Measurements from ENCODE around the gene SSBP2. TPM values are rescaled to one million over a fixed set of nuclear protein-coding genes. Genes with fewer than 3 reads are reported as not detected.

The SSBP2 gene
- total RNA-seq, 6 donors from 2014 or later = 23.0 to 110 (median 32.9) TPM

DNA sequence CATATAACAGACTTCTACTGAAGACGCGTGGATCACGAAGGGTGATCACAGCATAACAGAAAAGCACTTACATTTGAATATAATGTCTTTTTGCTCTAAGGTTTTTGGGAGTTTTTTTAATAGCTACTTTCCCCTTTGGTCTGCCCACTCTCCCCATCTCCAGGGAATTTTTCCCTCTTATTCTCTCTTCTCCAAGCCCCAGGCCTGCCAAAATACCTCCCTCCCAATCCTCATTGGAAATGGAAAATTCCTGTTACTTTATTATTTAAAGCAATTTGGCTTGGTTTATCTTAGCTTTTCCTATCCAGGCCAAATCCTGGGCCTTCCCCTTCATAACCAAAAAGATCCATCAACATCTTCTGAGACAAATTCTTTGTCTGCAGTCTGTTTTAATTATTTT, 22.3 kb upstream of the SSBP2 start:
- no peak for TF ChIP-seq POLR2A (IDR thresholded peaks at IDR 0.05)
- no peak for TF ChIP-seq EP300 (IDR thresholded peaks at IDR 0.05)
- TF ChIP-seq POLR2AphosphoS5 (IDR thresholded peaks at IDR 0.05) = no peak
- TF ChIP-seq, protein P1, sequence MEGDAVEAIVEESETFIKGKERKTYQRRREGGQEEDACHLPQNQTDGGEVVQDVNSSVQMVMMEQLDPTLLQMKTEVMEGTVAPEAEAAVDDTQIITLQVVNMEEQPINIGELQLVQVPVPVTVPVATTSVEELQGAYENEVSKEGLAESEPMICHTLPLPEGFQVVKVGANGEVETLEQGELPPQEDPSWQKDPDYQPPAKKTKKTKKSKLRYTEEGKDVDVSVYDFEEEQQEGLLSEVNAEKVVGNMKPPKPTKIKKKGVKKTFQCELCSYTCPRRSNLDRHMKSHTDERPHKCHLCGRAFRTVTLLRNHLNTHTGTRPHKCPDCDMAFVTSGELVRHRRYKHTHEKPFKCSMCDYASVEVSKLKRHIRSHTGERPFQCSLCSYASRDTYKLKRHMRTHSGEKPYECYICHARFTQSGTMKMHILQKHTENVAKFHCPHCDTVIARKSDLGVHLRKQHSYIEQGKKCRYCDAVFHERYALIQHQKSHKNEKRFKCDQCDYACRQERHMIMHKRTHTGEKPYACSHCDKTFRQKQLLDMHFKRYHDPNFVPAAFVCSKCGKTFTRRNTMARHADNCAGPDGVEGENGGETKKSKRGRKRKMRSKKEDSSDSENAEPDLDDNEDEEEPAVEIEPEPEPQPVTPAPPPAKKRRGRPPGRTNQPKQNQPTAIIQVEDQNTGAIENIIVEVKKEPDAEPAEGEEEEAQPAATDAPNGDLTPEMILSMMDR (IDR thresholded peaks at IDR 0.05) = no peak

DNA sequence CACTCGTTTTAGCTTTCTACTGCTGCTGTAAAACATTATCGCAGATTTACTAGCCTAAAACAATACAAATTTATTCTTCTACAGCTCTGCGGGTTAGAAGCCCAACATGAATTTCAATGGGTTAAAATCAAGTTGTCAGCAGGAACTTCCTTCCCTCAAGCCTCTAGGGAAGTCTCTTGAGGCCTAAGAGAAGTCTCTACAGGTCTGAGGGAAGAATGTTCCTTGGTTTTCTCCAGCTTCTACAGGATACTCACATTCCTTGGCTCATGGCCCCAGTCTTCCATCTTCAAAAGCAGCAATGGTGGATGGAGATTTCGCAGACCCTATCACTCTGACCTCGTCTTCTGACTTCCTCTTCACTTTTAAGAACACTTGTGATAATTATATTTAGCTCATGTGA, 21.6 kb upstream of the SSBP2 start:
- TF ChIP-seq, protein P1 (IDR thresholded peaks at IDR 0.05) = no peak
- no peak for TF ChIP-seq EP300 (IDR thresholded peaks at IDR 0.05)
- TF ChIP-seq POLR2A (IDR thresholded peaks at IDR 0.05) = no peak
- TF ChIP-seq POLR2AphosphoS5 (IDR thresholded peaks at IDR 0.05) = no peak
- no peak for DNase-seq
- Histone ChIP-seq H3K36me3 (no peaks in the 10 kb centered on the region), H3K27ac (no peak overlapping the region), H3K4me1 (peaks cover 0 to under 1% (median 0%) of the 10 kb centered on the region in 4 donors), H3K9me3 (no peaks in the 10 kb centered on the region), H3K4me3 (no peak overlapping the region), H3K27me3 (no peaks in the 10 kb centered on the region)
- 84 to 94% methylated on average over 5 of the region's 5 CpGs for WGBS, 2 donors
- ATAC-seq (ENCODE audit: low FRiP score in 2 of 2) = no peak

More for the DNA sequence above, 22.3 kb upstream of the SSBP2 start:
- WGBS, 2 donors = 92 to 97% methylated on average over 3 of the region's 3 CpGs
- Histone ChIP-seq H3K4me1 (peaks cover 0 to 7% (median 3%) of the 10 kb centered on the region in 4 donors), H3K9me3 (no peaks in the 10 kb centered on the region), H3K27ac (no peak overlapping the region), H3K36me3 (no peaks in the 10 kb centered on the region), H3K27me3 (no peaks in the 10 kb centered on the region), H3K4me3 (no peak overlapping the region)
- ATAC-seq (ENCODE audit: low FRiP score in 2 of 2) (no peak), DNase-seq (no peak)

DNA sequence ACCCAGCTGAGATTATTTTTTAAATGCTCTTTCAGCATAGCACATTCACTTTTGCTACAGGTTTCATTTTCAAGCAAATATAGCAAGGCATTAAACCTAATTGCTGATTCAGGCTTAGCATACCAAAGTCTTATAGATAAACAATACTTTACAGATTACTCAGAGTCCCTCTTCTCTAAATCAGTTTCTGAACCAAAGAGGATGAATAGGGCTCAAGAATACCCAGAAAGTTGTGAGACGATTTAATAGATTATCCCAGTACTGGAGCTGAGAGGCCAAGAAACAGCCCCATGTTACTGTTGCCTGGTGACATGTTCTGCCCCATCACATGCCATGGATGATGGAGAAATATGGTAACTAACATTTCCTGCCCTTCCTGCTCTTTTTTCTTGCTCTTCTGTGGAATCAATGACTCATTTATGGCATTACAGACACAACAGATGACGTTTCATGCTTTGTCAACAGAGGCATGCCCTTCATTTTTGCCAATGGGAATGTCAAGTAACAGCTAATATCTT, 18.1 kb upstream of the SSBP2 start:
- WGBS, 2 donors = 79 to 81% methylated on average over 2 of the region's 2 CpGs
- H3K27ac ChIP-seq = no peak overlapping the region
- H3K4me1 ChIP-seq = no peaks in the 10 kb centered on the region
- TF ChIP-seq POLR2AphosphoS5 (IDR thresholded peaks at IDR 0.05) = no peak
- TF ChIP-seq POLR2A (IDR thresholded peaks at IDR 0.05) = no peak
- TF ChIP-seq, protein P1 (IDR thresholded peaks at IDR 0.05) = no peak
- no peak for TF ChIP-seq EP300 (IDR thresholded peaks at IDR 0.05)
- DNase-seq (no peak), ATAC-seq (ENCODE audit: low FRiP score in 2 of 2) (no peak)
- H3K4me3 ChIP-seq = no peak overlapping the region
- H3K36me3 ChIP-seq = no peaks in the 10 kb centered on the region
- H3K9me3 ChIP-seq = no peaks in the 10 kb centered on the region
- no peaks in the 10 kb centered on the region for H3K27me3 ChIP-seq

DNA sequence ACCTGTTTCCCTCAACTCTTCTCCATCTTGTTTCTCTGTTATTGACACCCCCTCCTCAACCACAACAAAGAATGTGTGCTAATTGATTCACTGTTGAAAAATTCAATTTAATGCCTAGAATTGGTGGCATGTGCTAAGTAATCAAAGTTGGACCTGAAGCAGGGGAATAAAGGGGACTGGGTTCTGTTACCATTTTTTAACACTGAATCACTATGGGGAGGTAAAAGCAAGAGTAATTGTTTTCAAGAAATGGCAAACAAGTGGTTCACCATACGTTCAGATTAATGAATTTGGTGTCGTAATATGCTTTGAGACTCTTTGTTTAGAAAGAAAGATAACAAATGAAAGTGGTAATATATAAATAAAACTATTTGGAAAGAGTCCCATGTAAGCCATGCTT, 17.0 kb upstream of the SSBP2 start:
- TF ChIP-seq POLR2A (IDR thresholded peaks at IDR 0.05) (no peak), POLR2AphosphoS5 (IDR thresholded peaks at IDR 0.05) (no peak)
- TF ChIP-seq, protein P1 (IDR thresholded peaks at IDR 0.05) = no peak
- Histone ChIP-seq H3K4me3 (no peak overlapping the region), H3K4me1 (peaks cover 0 to 4% (median 2%) of the 10 kb centered on the region in 4 donors), H3K27me3 (no peaks in the 10 kb centered on the region), H3K9me3 (no peaks in the 10 kb centered on the region), H3K36me3 (no peaks in the 10 kb centered on the region), H3K27ac (no peak overlapping the region)
- ATAC-seq (ENCODE audit: low FRiP score in 2 of 2) (no peak), DNase-seq (no peak)
- WGBS, 2 donors = 73 to 76% methylated on average over 2 of the region's 2 CpGs

DNA sequence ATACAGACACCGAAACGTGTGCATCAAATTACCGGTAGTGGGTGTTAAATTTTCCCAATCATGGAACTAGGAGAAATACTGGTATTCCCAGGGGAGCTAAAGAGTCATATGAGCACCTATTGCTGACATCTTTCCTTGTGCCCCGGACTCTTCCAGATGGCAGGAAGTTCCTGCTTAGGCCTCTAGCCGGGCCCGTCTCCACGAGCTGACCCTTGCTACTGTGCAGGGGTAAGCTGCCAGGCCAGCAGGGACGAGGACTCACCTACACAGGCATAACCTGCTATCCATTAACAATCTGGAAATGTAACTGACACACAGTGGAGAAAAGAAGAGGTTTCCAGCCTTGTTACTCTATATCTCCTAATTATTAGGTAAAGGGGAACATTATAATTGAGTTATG, 16.2 kb upstream of the SSBP2 start:
- 77 to 78% methylated on average over 8 of the region's 8 CpGs for WGBS, 2 donors
- DNase-seq (no peak), ATAC-seq (ENCODE audit: low FRiP score in 2 of 2) (no peak)
- H3K27me3 ChIP-seq = no peaks in the 10 kb centered on the region
- H3K4me3 ChIP-seq = no peak overlapping the region
- peaks cover 0 to 4% (median 2%) of the 10 kb centered on the region in 4 donors for H3K4me1 ChIP-seq
- H3K36me3 ChIP-seq = no peaks in the 10 kb centered on the region
- TF ChIP-seq EP300 (IDR thresholded peaks at IDR 0.05) (no peak), POLR2AphosphoS5 (IDR thresholded peaks at IDR 0.05) (no peak), POLR2A (IDR thresholded peaks at IDR 0.05) (no peak)
- TF ChIP-seq, protein P1 (IDR thresholded peaks at IDR 0.05) = no peak
- no peaks in the 10 kb centered on the region for H3K9me3 ChIP-seq
- no peak overlapping the region for H3K27ac ChIP-seq
